GM18909 (cell line): ENCODE measurements around the gene NAA35.
"Not testable (repeated sequence)": the region's sequence is repeated elsewhere in the genome, so short reads cannot be mapped to it uniquely, and the experiment has no call there.

ENCODE experiments used
- ATAC-seq: cut with Tn5 transposase; IDR thresholded peaks from one replicate; pipeline ENCODE4 v1.9.1; 2021; ENCODE audit warnings: mild to moderate bottlenecking; ENCODE audit not compliant: unreplicated experiment, poor library complexity

NAA35 gene

GRCh38 chr9:85943757-85944430, 2.9 kb downstream of the NAA35 start:
- no peak for ATAC-seq

- no peak for ATAC-seq
These were observed 3.7 kb downstream of the NAA35 start for GRCh38 chr9:85944672-85945071.

- no peak for ATAC-seq
These were observed 8.8 kb downstream of the NAA35 start for GRCh38 chr9:85949586-85950335.

GRCh38 chr9:85959955-85960354, 19.0 kb downstream of the NAA35 start:
- ATAC-seq: no peak

GRCh38 chr9:85960688-85961093, 19.7 kb downstream of the NAA35 start:
- no peak for ATAC-seq

GRCh38 chr9:85964526-85964925, 23.6 kb downstream of the NAA35 start:
- ATAC-seq: no peak

- ATAC-seq: no peak
These were observed 24.0 kb downstream of the NAA35 start for GRCh38 chr9:85964949-85965348.

GRCh38 chr9:85969727-85970126, 28.8 kb downstream of the NAA35 start:
- no peak for ATAC-seq

- ATAC-seq: no peak
These were observed 30.8 kb downstream of the NAA35 start for GRCh38 chr9:85971731-85972130.

GRCh38 chr9:85973238-85973637, 32.3 kb downstream of the NAA35 start:
- no peak for ATAC-seq

GRCh38 chr9:85974055-85974547, 33.2 kb downstream of the NAA35 start:
- not testable (repeated sequence) for ATAC-seq

- ATAC-seq: no peak
These were observed 37.5 kb downstream of the NAA35 start for GRCh38 chr9:85978496-85978895.

GRCh38 chr9:85981369-85981768, 40.4 kb downstream of the NAA35 start:
- no peak for ATAC-seq

GRCh38 chr9:85984457-85984856, 43.5 kb downstream of the NAA35 start:
- no peak for ATAC-seq

- ATAC-seq: no peak
These were observed 46.3 kb downstream of the NAA35 start for GRCh38 chr9:85987236-85987635.

- no peak for ATAC-seq
These were observed 53.2 kb downstream of the NAA35 start for GRCh38 chr9:85994191-85994590.

GRCh38 chr9:85995097-85995496, 54.2 kb downstream of the NAA35 start:
- ATAC-seq: no peak

GRCh38 chr9:85995599-85995998, 54.7 kb downstream of the NAA35 start:
- ATAC-seq: no peak

GRCh38 chr9:86005253-86005775, 64.4 kb downstream of the NAA35 start:
- no peak for ATAC-seq

GRCh38 chr9:86009133-86009532, 68.2 kb downstream of the NAA35 start:
- no peak for ATAC-seq

GRCh38 chr9:86020731-86021130, 79.8 kb downstream of the NAA35 start:
- ATAC-seq: no peak
